SU-DHL-6 (cell line): ENCODE data around the gene SLC6A20.

Experiments
- H2AFZ ChIP-seq: fragments of 200-600 bp; sonication (generic); 2 replicates; pipeline ENCODE4 v1.6.1; 2014; ENCODE audit warnings: low read depth, mild to moderate bottlenecking, moderate library complexity, mixed read lengths, antibody characterized with exemption, low read length; ENCODE audit not compliant: severe bottlenecking
- H3F3A ChIP-seq: fragments of 200-600 bp; shearing (Covaris generic); 2 replicates; pipeline ENCODE4 v1.6.0; 2016; ENCODE audit warnings: antibody characterized with exemption, mild to moderate bottlenecking; ENCODE audit not compliant: insufficient read depth
- H3K27ac ChIP-seq: fragments of 200-600 bp; sonication (generic); 2 replicates; pipeline ENCODE4 v1.5.1; 2016; ENCODE audit warnings: low read depth, mild to moderate bottlenecking, low read length, moderate library complexity, mixed read lengths
- H3K27me3 ChIP-seq: fragments of 200-600 bp; sonication (generic), shearing (Covaris generic); 2 replicates; pipeline ENCODE4 v1.6.0; 2014; ENCODE audit warnings: mild to moderate bottlenecking, low read length
- H3K36me3 ChIP-seq: fragments of 200-600 bp; sonication (generic); 2 replicates; pipeline ENCODE4 v1.6.1; 2014; ENCODE audit warnings: mild to moderate bottlenecking, low read length, mixed read lengths
- H3K4me2 ChIP-seq: fragments of 300-600, 200-600 bp; shearing (Covaris generic), sonication (generic); 2 replicates; pipeline ENCODE4 v1.6.0; 2014; ENCODE audit warnings: low read length, low read depth, mild to moderate bottlenecking; ENCODE audit not compliant: poor library complexity, severe bottlenecking
- H3K4me3 ChIP-seq: fragments of 200-600 bp; sonication (generic); 2 replicates; pipeline ENCODE4 v1.5.1; 2014; ENCODE audit warnings: antibody characterized with exemption, low read length, mild to moderate bottlenecking, mixed read lengths; ENCODE audit not compliant: insufficient read depth, poor library complexity, severe bottlenecking
- H3K79me2 ChIP-seq: fragments of 200-600 bp; sonication (generic); 2 replicates; pipeline ENCODE4 v1.6.1; 2014; ENCODE audit warnings: mild to moderate bottlenecking, low read length, moderate library complexity; ENCODE audit not compliant: insufficient read depth
- H3K9ac ChIP-seq: fragments of 200-600 bp; sonication (generic); 2 replicates; pipeline ENCODE4 v1.7.0; 2014; ENCODE audit warnings: mild to moderate bottlenecking, low read length
- H3K9me2 ChIP-seq: fragments of 200-600 bp; sonication (generic); replicated peaks from 2 replicates; pipeline ENCODE4 v1.6.1; 2014; ENCODE audit warnings: low read length; ENCODE audit not compliant: insufficient read depth
- H3K9me3 ChIP-seq: fragments of 200-600 bp; sonication (generic); 2 replicates; pipeline ENCODE4 v1.6.1; 2014; ENCODE audit warnings: low read length, mixed read lengths; ENCODE audit not compliant: insufficient read depth
- H4K20me1 ChIP-seq: fragments of 200-600 bp; sonication (generic); 2 replicates; pipeline ENCODE4 v1.6.1; 2014; ENCODE audit warnings: low read depth, mild to moderate bottlenecking, antibody characterized with exemption, low read length, moderate library complexity, mixed read lengths
- EZH2phosphoT487 ChIP-seq: fragments of 200-600 bp; sonication (generic), shearing (Covaris generic); conservative IDR thresholded peaks from 2 replicates; pipeline ENCODE4 v1.6.1; 2018; ENCODE audit warnings: mild to moderate bottlenecking, antibody characterized with exemption, low read length, moderate library complexity, mixed read lengths
- TF ChIP-seq, protein P1 (sequence below): fragments of 200-600 bp; sonication (generic); IDR thresholded peaks from one replicate; pipeline ENCODE4 v1.5.1; 2017; ENCODE audit warnings: antibody characterized with exemption, mild to moderate bottlenecking, low read length, moderate library complexity; ENCODE audit not compliant: insufficient read depth, poor library complexity, severe bottlenecking

The SLC6A20 gene

GRCh38 chr3:45771166-45771775, 25.1 kb downstream of the SLC6A20 start:
- H3K27me3 ChIP-seq = 0 out of 2 replicates have a peak, but pooled peaks cover 4% of the 10 kb centered on the region
- TF ChIP-seq EZH2phosphoT487 = no peak
- TF ChIP-seq, protein P1, sequence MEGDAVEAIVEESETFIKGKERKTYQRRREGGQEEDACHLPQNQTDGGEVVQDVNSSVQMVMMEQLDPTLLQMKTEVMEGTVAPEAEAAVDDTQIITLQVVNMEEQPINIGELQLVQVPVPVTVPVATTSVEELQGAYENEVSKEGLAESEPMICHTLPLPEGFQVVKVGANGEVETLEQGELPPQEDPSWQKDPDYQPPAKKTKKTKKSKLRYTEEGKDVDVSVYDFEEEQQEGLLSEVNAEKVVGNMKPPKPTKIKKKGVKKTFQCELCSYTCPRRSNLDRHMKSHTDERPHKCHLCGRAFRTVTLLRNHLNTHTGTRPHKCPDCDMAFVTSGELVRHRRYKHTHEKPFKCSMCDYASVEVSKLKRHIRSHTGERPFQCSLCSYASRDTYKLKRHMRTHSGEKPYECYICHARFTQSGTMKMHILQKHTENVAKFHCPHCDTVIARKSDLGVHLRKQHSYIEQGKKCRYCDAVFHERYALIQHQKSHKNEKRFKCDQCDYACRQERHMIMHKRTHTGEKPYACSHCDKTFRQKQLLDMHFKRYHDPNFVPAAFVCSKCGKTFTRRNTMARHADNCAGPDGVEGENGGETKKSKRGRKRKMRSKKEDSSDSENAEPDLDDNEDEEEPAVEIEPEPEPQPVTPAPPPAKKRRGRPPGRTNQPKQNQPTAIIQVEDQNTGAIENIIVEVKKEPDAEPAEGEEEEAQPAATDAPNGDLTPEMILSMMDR = no peak
- H3K9ac ChIP-seq = no peak overlapping the region

DNA sequence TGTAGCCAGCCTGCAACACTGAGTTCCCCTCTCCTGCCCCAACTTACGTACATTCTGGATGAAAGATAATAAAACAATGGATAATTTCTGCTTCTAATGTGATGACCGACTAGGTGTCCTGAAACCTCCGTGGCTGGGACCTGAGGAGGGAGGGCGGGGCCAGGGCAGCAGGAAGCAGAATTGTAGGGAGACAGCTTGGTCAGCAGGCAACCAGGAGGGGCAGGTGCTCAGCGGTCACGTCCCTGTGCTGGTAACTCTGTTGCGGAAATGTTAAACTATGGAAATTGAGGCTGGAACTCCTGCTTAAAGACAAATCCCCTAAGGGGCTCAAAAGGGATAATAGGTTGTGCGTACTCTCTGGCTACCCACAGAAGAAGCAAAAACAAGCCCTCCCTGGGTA, 30.4 kb downstream of the SLC6A20 start:
- H3K79me2 ChIP-seq = no peaks in the 10 kb centered on the region
- H3K36me3 ChIP-seq = 0 out of 2 replicates have a peak, but pooled peaks cover 6% of the 10 kb centered on the region
- 0 out of 2 replicates have a peak, but pooled peaks cover 4% of the 10 kb centered on the region for H3K27me3 ChIP-seq
- no peak overlapping the region for H3K4me3 ChIP-seq
- no peak for TF ChIP-seq EZH2phosphoT487
- TF ChIP-seq, protein P1 = no peak
- H2AFZ ChIP-seq = no peak overlapping the region
- no peak overlapping the region for H3K4me2 ChIP-seq
- H4K20me1 ChIP-seq = no peaks in the 10 kb centered on the region
- no peaks in the 10 kb centered on the region for H3F3A ChIP-seq
- H3K9ac ChIP-seq = no peak overlapping the region
- H3K9me3 ChIP-seq = no peaks in the 10 kb centered on the region; the same call in 1 of the 2 replicates
- no peak overlapping the region for H3K27ac ChIP-seq
- no peaks in the 10 kb centered on the region for H3K9me2 ChIP-seq

More at GRCh38 chr3:45771166-45771775, 25.1 kb downstream of the SLC6A20 start:
- Histone ChIP-seq H2AFZ (no peak overlapping the region), H3K27ac (no peak overlapping the region), H4K20me1 (no peaks in the 10 kb centered on the region), H3K4me3 (no peak overlapping the region), H3K4me2 (no peak overlapping the region), H3K36me3 (0 out of 2 replicates have a peak, but pooled peaks cover 6% of the 10 kb centered on the region), H3K79me2 (no peaks in the 10 kb centered on the region), H3K9me3 (no peaks in the 10 kb centered on the region; the same call in 1 of the 2 replicates), H3K9me2 (no peaks in the 10 kb centered on the region), H3F3A (no peaks in the 10 kb centered on the region)

DNA sequence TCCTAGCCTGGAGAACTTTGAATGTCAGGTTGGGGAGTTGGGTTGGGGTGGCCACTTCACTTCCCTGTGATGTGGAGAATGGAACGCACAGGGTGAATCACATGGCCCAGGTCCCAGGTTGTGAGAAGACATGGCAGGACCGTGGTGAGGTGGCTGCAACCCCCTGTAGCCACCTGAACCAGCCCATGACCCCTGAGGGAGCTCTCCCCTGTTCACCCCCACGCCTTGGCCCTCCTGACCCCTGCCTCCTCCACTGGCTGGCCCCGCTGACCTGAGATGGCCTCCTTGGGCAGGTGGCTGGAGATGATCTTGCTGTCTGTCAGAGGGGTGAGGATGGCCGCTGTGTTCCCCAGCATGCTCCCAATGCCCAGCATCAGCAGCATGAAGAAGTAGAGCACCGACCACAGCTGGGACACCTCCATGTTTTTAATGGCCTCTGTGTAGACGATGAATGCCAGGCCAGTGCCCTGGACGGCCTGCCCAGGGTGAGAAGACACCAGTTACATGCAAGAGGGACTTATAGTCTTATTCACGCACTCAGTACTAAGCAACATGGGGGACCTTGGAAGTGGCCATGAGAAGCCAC, 31.0 kb downstream of the SLC6A20 start:
- H3K9ac ChIP-seq = no peak overlapping the region
- H3K36me3 ChIP-seq = 0 out of 2 replicates have a peak, but pooled peaks cover 6% of the 10 kb centered on the region
- no peak overlapping the region for H3K4me2 ChIP-seq
- no peaks in the 10 kb centered on the region for H3K9me2 ChIP-seq
- no peak overlapping the region for H3K27ac ChIP-seq
- no peaks in the 10 kb centered on the region for H3F3A ChIP-seq
- no peaks in the 10 kb centered on the region for H4K20me1 ChIP-seq
- H2AFZ ChIP-seq = no peak overlapping the region
- H3K79me2 ChIP-seq = no peaks in the 10 kb centered on the region
- TF ChIP-seq, protein P1 = no peak
- TF ChIP-seq EZH2phosphoT487 = no peak
- H3K27me3 ChIP-seq = 0 out of 2 replicates have a peak, but pooled peaks cover 4% of the 10 kb centered on the region
- no peaks in the 10 kb centered on the region; the same call in 1 of the 2 replicates for H3K9me3 ChIP-seq
- no peak overlapping the region for H3K4me3 ChIP-seq
